Measurements from ENCODE around the gene ANO9.
"Not testable (repeated sequence)": the region's sequence is repeated elsewhere in the genome, so short reads cannot be mapped to it uniquely, and the experiment has no call there.

Gene ANO9

GRCh38 chr11:434999-435740 is 6.6 kb downstream of the ANO9 start:
- DNase-seq (ENCODE audit: low read depth in 2 of 3, low spot score in 1 of 3), result not testable (repeated sequence)

- DNase-seq (ENCODE audit: low read depth in 2 of 3, low spot score in 1 of 3), result no peak
These were observed 7.3 kb downstream of the ANO9 start for GRCh38 chr11:434496-434895.

- DNase-seq (ENCODE audit: low read depth in 2 of 3, low spot score in 1 of 3), result no peak
These were observed 8.2 kb downstream of the ANO9 start for GRCh38 chr11:433641-434040.

GRCh38 chr11:433111-433510 is 8.7 kb downstream of the ANO9 start:
- DNase-seq (ENCODE audit: low read depth in 2 of 3, low spot score in 1 of 3), result no peak

GRCh38 chr11:432501-433100 is 9.2 kb downstream of the ANO9 start:
- DNase-seq (ENCODE audit: low read depth in 2 of 3, low spot score in 1 of 3), result no peak

- no peak for DNase-seq (ENCODE audit: low read depth in 2 of 3, low spot score in 1 of 3)
These were observed 9.9 kb downstream of the ANO9 start for GRCh38 chr11:431921-432320.

- DNase-seq (ENCODE audit: low read depth in 2 of 3, low spot score in 1 of 3), result no peak
These were observed 11.8 kb downstream of the ANO9 start for GRCh38 chr11:429931-430456.

GRCh38 chr11:429391-429790 is 12.4 kb downstream of the ANO9 start:
- DNase-seq (ENCODE audit: low read depth in 2 of 3, low spot score in 1 of 3), result no peak

GRCh38 chr11:428295-428694 is 13.5 kb downstream of the ANO9 start:
- no peak for DNase-seq (ENCODE audit: low read depth in 2 of 3, low spot score in 1 of 3)

- no peak for DNase-seq (ENCODE audit: low read depth in 2 of 3, low spot score in 1 of 3)
These were observed 15.0 kb downstream of the ANO9 start for GRCh38 chr11:426851-427250.

- no peak for DNase-seq (ENCODE audit: low read depth in 2 of 3, low spot score in 1 of 3)
These were observed 16.5 kb downstream of the ANO9 start for GRCh38 chr11:425301-425700.

GRCh38 chr11:424766-425165 is 17.0 kb downstream of the ANO9 start:
- not testable (repeated sequence) for DNase-seq (ENCODE audit: low read depth in 2 of 3, low spot score in 1 of 3)

GRCh38 chr11:424232-424631 is 17.6 kb downstream of the ANO9 start:
- no peak for DNase-seq (ENCODE audit: low read depth in 2 of 3, low spot score in 1 of 3)

- no peak for DNase-seq (ENCODE audit: low read depth in 2 of 3, low spot score in 1 of 3)
These were observed 19.6 kb downstream of the ANO9 start for GRCh38 chr11:422249-422656.

GRCh38 chr11:420911-421321 is 20.9 kb downstream of the ANO9 start:
- DNase-seq (ENCODE audit: low read depth in 2 of 3, low spot score in 1 of 3), result no peak

- DNase-seq (ENCODE audit: low read depth in 2 of 3, low spot score in 1 of 3), result no peak
These were observed 21.5 kb downstream of the ANO9 start for GRCh38 chr11:420054-420910.

GRCh38 chr11:419248-420005 is 22.4 kb downstream of the ANO9 start:
- no peak for DNase-seq (ENCODE audit: low read depth in 2 of 3, low spot score in 1 of 3)

- DNase-seq (ENCODE audit: low read depth in 2 of 3, low spot score in 1 of 3), result no peak
These were observed 23.2 kb downstream of the ANO9 start for GRCh38 chr11:418343-419247.

- no peak for DNase-seq (ENCODE audit: low read depth in 2 of 3, low spot score in 1 of 3)
These were observed 24.0 kb downstream of the ANO9 start for GRCh38 chr11:417652-418342.
